K562 treated with DMSO at 1 percent for 48 hours (cell line): ENCODE results near the gene CRTC1. TPM values are rescaled to one million over a fixed set of nuclear protein-coding genes. Genes with fewer than 3 reads are reported as not detected.

Experiments used
- total RNA-seq: library from RNA; unstranded; fragments of 300-600 nt; gene quantifications from 2 replicates; pipeline ENCODE4 v1.2.3, GENCODE V29; 2022; ENCODE audit warnings: low replicate concordance; ENCODE audit errors: extremely low read depth

CRTC1 gene
- total RNA-seq: not detected in 2 replicates

GRCh38 chr19:18683109-18683957 is at the start of gene CRTC1:
Gene CRTC1, plus strand, starts transcription at chr19:18683680. Its CDS starts 23 bp downstream, at chr19:18683703.

GRCh38 chr19:18636969-18637629 is 46.4 kb upstream of the CRTC1 start, which contains the start of gene KLHL26:
Gene KLHL26, plus strand, starts transcription at chr19:18637028. Its CDS starts 27 bp downstream, at chr19:18637055.

GRCh38 chr19:18790566-18791314 is 107.3 kb downstream of the CRTC1 start, which contains the start of gene COMP:
Gene COMP, minus strand, starts transcription at chr19:18791305. Its CDS starts 36 bp downstream, at chr19:18791269.

GRCh38 chr19:18831524-18832305 is 148.2 kb downstream of the CRTC1 start, which contains the start of gene UPF1:
Gene UPF1, plus strand, starts transcription at chr19:18831959. Its CDS starts 251 bp downstream, at chr19:18832210.

Other genes starting within 250 kb of the CRTC1 start
- 948 TPM in 1 of 2 replicates, not detected in the other for gene ISYNA1, start 245.5 kb upstream of the CRTC1 start, total RNA-seq
- gene ELL, start 161.6 kb upstream of the CRTC1 start, total RNA-seq: not detected in 2 replicates
- gene FKBP8, start 140.1 kb upstream of the CRTC1 start, total RNA-seq: 467 TPM in 1 of 2 replicates, not detected in the other
- not detected in 2 replicates for gene KXD1, start 125.8 kb upstream of the CRTC1 start, total RNA-seq
- 452 TPM in 1 of 2 replicates, not detected in the other for gene UBA52, start 111.8 kb upstream of the CRTC1 start, total RNA-seq
- not detected in 2 replicates for gene REX1BD, start 94.9 kb upstream of the CRTC1 start, total RNA-seq
- gene CRLF1, start 76.9 kb upstream of the CRTC1 start, total RNA-seq: not detected in 2 replicates
- gene TMEM59L, start 70.8 kb upstream of the CRTC1 start, total RNA-seq: not detected in 2 replicates
- not detected in 2 replicates for gene KLHL26, start 46.7 kb upstream of the CRTC1 start, total RNA-seq
- gene COMP, start 107.6 kb downstream of the CRTC1 start, total RNA-seq: not detected in 2 replicates
- 461 TPM in 1 of 2 replicates, not detected in the other for gene UPF1, start 148.3 kb downstream of the CRTC1 start, total RNA-seq
- not detected in 2 replicates for gene CERS1, start 212.5 kb downstream of the CRTC1 start, total RNA-seq
- gene COPE, start 235.7 kb downstream of the CRTC1 start, total RNA-seq: 699 TPM in 1 of 2 replicates, not detected in the other
- gene DDX49, start 236.0 kb downstream of the CRTC1 start, total RNA-seq: not detected in 2 replicates